Measurements from ENCODE around the gene ITIH4. TPM values are rescaled to one million over a fixed set of nuclear protein-coding genes. Genes with fewer than 3 reads are reported as not detected.

ITIH4 gene
- polyA plus RNA-seq, 3 donors, result 0.59 to 47.7 TPM; not detected in 1

GRCh38 chr3:52847241-52847640, 16.8 kb upstream of the ITIH4 start:
- H3K36me3 Mint-ChIP-seq, result peaks cover 72 to 87% of the 10 kb centered on the region in 2 donors
- Histone ChIP-seq H3K9me3 (replicated peaks in 1 of 2; ENCODE audit: control insufficient read depth in 1 of 2, insufficient read depth in 1 of 2, low read length in 2 of 2) (no peaks in the 10 kb centered on the region), H4K20me1 (ENCODE audit: insufficient read depth, low read length) (no peaks in the 10 kb centered on the region), H3K4me3 (replicated peaks in 1 of 3; ENCODE audit: low read depth in 2 of 3, low read length in 3 of 3) (no peak overlapping the region), H3K27me3 (ENCODE audit: control insufficient read depth in 2 of 2, insufficient read depth in 2 of 2, low read length in 2 of 2) (no peaks in the 10 kb centered on the region), H3K9ac (ENCODE audit: insufficient read depth, low read length, poor library complexity, severe bottlenecking) (no peak overlapping the region), H3K27ac (ENCODE audit: low read depth in 1 of 2, low read length in 2 of 2) (no peak overlapping the region), H2AFZ (ENCODE audit: insufficient read depth, low read depth, low read length, poor library complexity, severe bottlenecking) (no peak overlapping the region), H3K79me2 (ENCODE audit: insufficient read depth, low read length) (no peaks in the 10 kb centered on the region), H3K4me1 (ENCODE audit: control insufficient read depth in 1 of 2, insufficient read depth in 2 of 2, low read length in 2 of 2) (peaks cover 32 to 35% of the 10 kb centered on the region in 2 donors), H3K4me2 (replicated peaks; ENCODE audit: extremely low read depth, low read length, poor library complexity, severe bottlenecking) (no peak overlapping the region), H3K36me3 (replicated peaks in 1 of 2; ENCODE audit: control insufficient read depth in 1 of 2, insufficient read depth in 2 of 2, low read length in 2 of 2) (peaks cover 59 to 82% of the 10 kb centered on the region in 2 donors)
- H3K4me3 Mint-ChIP-seq, result no peak overlapping the region
- no peak for DNase-seq
- TF ChIP-seq CTCF (IDR thresholded peaks at IDR 0.05), result no peak
- peaks cover 0 to 2% (median 0%) of the 10 kb centered on the region in 3 donors for H3K27me3 Mint-ChIP-seq (ENCODE audit: low read depth in 3 of 3)
- peaks cover 39% of the 10 kb centered on the region for H3K4me1 Mint-ChIP-seq
- intact Hi-C loops (cut with micrococcal nuclease), result loop anchor here in 1 of 2 donors (10.0 kb wide), 1 partner anchor 228 kb away; no protein-coding TSS in a partner anchor
- 100% methylated on average over 5 of the region's 6 CpGs for WGBS (ENCODE audit: insufficient coverage)
- H3K9me3 Mint-ChIP-seq, result no peaks in the 10 kb centered on the region
- no peak overlapping the region for H3K27ac Mint-ChIP-seq

GRCh38 chr3:52846432-52846965, 16.0 kb upstream of the ITIH4 start:
- no peaks in the 10 kb centered on the region for H3K79me2 ChIP-seq (ENCODE audit: insufficient read depth, low read length)
- intact Hi-C loops (cut with micrococcal nuclease), result loop anchor here in 1 of 2 donors (10.0 kb wide), 1 partner anchor 228 kb away; no protein-coding TSS in a partner anchor
- H3K36me3 ChIP-seq (replicated peaks in 1 of 2; ENCODE audit: control insufficient read depth in 1 of 2, insufficient read depth in 2 of 2, low read length in 2 of 2), result peaks cover 59 to 82% of the 10 kb centered on the region in 2 donors
- 20% methylated on average over 5 of the region's 15 CpGs for WGBS (ENCODE audit: insufficient coverage)
- no peak overlapping the region for H2AFZ ChIP-seq (ENCODE audit: insufficient read depth, low read depth, low read length, poor library complexity, severe bottlenecking)
- no peaks in the 10 kb centered on the region for H4K20me1 ChIP-seq (ENCODE audit: insufficient read depth, low read length)
- no peaks in the 10 kb centered on the region for H3K9me3 ChIP-seq (replicated peaks in 1 of 2; ENCODE audit: control insufficient read depth in 1 of 2, insufficient read depth in 1 of 2, low read length in 2 of 2)
- no peak for DNase-seq
- H3K27ac Mint-ChIP-seq, result peak overlapping the region in 1 of 7 donors; percentile 51
- no peaks in the 10 kb centered on the region for H3K9me3 Mint-ChIP-seq
- no peak overlapping the region for H3K27ac ChIP-seq (ENCODE audit: low read depth in 1 of 2, low read length in 2 of 2)
- peaks cover 33 to 36% of the 10 kb centered on the region in 2 donors for H3K4me1 ChIP-seq (ENCODE audit: control insufficient read depth in 1 of 2, insufficient read depth in 2 of 2, low read length in 2 of 2)
- H3K4me2 ChIP-seq (replicated peaks; ENCODE audit: extremely low read depth, low read length, poor library complexity, severe bottlenecking), result no peak overlapping the region
- H3K27me3 Mint-ChIP-seq (ENCODE audit: low read depth in 3 of 3), result peaks cover 0 to 2% (median 0%) of the 10 kb centered on the region in 3 donors
- no peaks in the 10 kb centered on the region for H3K27me3 ChIP-seq (ENCODE audit: control insufficient read depth in 2 of 2, insufficient read depth in 2 of 2, low read length in 2 of 2)
- H3K9ac ChIP-seq (ENCODE audit: insufficient read depth, low read length, poor library complexity, severe bottlenecking), result no peak overlapping the region
- H3K36me3 Mint-ChIP-seq, result peaks cover 73 to 87% of the 10 kb centered on the region in 2 donors
- no peak for TF ChIP-seq CTCF (IDR thresholded peaks at IDR 0.05)
- H3K4me3 Mint-ChIP-seq, result no peak overlapping the region
- no peak overlapping the region for H3K4me3 ChIP-seq (replicated peaks in 1 of 3; ENCODE audit: low read depth in 2 of 3, low read length in 3 of 3)
- peaks cover 39% of the 10 kb centered on the region for H3K4me1 Mint-ChIP-seq
